HG03575 (cell line): Measurements from ENCODE around the gene RGS16.

ENCODE experiments used
- ATAC-seq: cut with Tn5 transposase; IDR thresholded peaks from one replicate; pipeline ENCODE4 v1.9.1; 2021; ENCODE audit not compliant: unreplicated experiment, insufficient number of reproducible peaks, low FRiP score; ENCODE audit errors: extremely low read depth

The RGS16 gene

DNA sequence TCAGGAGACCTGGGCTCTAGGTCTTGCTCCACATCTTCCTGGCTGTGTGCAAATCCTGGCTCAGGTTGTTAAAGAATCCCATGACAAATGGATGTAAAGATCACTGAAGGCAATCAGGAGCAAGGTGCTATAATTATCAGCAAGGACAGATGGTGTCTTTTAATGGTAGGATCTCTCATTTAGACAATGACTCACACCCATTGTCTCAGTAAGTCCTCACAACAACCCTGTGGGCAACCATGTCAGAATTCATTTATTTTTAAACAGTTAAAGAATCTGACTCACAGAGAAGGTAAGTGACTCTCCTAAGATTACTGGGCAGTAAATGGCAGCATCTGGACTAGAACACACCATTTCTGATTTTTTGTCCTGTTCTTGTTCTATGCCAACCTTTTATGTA lies 47.9 kb downstream of the RGS16 start:
- no peak for ATAC-seq

DNA sequence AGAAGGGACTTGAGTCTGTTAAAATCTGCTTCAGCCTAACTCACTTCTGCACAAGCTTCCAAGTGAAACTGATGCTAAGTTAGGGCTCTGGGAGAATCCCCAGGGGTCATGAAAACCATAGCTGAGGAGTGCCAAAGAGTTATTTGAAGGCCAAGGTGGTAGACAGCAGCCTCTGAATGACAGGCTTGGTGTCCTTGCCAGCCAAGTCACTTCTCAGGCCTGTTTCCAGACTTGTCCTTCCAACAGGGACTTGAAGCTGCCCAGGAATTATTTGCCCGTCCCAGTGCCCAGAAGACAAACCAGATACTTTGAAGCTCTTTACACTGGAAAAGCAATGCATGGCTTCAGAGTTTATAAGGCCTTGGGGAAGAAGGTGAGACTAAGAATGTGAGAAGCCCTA lies 48.7 kb downstream of the RGS16 start:
- ATAC-seq: no peak

DNA sequence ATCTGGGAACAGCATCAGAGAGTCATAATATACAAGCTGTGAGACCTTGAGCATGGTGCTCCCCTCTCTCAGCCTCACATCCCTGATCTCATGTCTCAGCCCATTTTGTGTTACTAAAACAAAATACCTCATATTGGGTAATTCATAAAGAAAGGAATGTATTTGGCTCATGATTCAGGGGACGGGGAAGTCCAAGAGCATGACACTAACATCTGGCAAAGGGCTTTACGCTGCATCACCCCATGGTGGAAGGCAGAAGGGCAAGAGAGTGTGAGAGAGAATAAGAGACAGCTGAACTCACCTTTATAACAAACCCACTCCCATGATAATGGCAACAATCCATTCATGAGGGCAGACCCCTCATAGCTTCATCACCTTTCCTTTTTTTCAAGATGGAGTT lies 51.7 kb downstream of the RGS16 start:
- ATAC-seq: no peak

DNA sequence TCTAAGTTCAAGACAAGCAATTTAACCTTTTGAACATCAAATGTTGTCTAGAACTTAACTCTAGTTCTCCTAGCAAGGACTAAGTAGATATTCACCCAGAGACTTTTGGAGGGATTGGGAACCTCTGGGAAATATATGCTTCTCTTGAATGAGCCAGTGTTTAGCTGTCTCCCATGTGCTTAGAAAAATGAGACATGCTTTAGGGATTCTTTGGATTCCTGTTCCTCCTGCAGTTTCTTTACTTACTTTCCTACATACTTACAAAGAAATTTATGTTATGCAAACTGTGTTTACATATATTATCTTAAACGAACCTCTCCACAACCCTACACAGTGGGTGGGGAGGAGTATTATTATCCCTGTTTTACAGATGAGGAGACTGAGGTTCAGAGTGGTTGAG lies 54.4 kb downstream of the RGS16 start:
- no peak for ATAC-seq

DNA sequence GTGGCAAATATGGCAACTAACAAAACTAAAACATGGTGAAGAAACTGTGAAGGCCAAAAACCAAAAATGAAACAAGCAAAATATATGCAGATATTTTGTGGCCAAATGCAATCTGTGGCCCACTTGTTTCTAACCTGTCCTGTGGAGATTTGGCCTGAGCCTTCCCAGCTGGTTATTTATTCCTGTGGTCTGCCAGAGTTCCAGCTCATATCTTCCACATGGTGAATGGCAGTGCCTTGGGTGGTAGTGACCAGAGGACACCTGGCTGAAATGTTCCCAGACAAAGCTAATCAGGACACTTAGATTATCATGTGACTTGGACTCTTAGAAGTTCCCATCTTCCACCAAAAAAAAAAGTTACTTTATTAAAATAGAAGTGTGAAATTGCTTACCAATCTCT lies 54.8 kb downstream of the RGS16 start:
- no peak for ATAC-seq
